Prostate gland (tissue), 2 donors: ENCODE results near the gene FMN1.

Source experiments
- CTCF ChIP-seq, 4 experiments: fragments of 200-600 bp in 2 of 4; fragments of 450-650 bp in 2 of 4; sonication (generic) in 2 of 4; IDR thresholded peaks; 1 replicate in 3 of 4; 2 replicates in 1 of 4; pipeline ENCODE4 v1.5.1; 2016 to 2019; ENCODE audit warnings: antibody characterized with exemption in 4 of 4, mild to moderate bottlenecking in 2 of 4, moderate library complexity in 2 of 4
- POLR2A ChIP-seq: fragments of 450-650 bp; IDR thresholded peaks from one replicate; pipeline ENCODE4 v1.6.1; 2016; ENCODE audit warnings: antibody characterized with exemption, mild to moderate bottlenecking

- no peak for TF ChIP-seq CTCF (IDR thresholded peaks at IDR 0.05)
- no peak for TF ChIP-seq POLR2A
These were observed 105.2 kb downstream of the FMN1 start for GRCh38 chr15:33089165-33089877.
